ENCODE data around the gene COL9A3. TPM values are rescaled to one million over a fixed set of nuclear protein-coding genes. Genes with fewer than 3 reads are reported as not detected.

The COL9A3 gene
- total and polyA plus RNA-seq, 2 of the 8 experiments (the other 6 are each of a cell fraction or from before 2014, with no cell fraction given) = 21.7 to 80.1 TPM

DNA sequence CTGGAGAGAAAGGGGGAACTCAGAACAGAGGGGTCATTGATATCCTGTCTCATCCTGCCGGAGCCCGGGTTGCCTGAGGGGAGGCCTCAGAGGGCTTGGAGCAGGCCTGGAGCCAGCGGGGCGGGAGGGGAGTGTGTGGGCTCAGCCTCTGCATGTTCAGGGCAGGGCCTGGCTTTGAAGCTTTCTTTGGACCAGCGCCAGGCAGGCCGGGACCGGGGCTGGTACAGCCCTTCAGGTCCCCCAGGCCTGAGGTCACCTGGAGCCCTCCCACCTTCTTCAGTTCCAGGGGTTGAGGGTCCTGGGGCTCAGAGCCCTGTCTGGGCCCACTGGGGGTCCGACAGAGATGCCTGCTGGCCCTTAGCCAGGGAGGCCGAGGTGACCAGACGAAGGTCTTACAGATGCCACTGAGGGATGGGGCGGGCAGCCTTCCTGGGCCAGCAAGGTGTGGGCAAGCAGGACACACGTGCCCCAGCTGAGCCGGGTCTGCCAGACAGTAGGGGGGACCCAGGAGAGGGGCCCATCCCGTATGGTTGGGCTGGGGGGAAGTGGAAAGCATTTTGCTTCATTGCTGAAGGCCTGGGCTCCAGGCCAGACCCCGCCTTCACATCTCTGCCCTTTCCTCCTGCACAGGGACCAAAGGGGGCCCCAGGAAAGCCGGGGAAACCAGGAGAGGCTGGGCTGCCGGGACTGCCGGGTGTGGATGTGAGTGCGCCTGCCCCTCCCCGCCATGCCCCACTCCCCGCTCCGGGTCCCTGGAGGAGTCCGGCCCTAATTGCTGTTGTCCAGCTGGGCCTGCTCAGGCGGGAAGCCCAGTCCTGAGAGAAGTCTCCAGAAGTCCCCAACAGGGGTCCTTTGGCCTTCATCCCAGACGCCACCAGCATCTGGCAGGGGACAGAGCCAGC, 2.0 kb downstream of the COL9A3 start:
- peaks cover 13% of the 10 kb centered on the region for H3K23me2 ChIP-seq (ENCODE audit: low read depth, low read length)
- H4K91ac ChIP-seq (replicated peaks; ENCODE audit: insufficient read length, low read length) = no peak overlapping the region
- no peak overlapping the region for H3K27ac ChIP-seq (ENCODE audit: low read depth, low read length)
- H2AFZ ChIP-seq (ENCODE audit: low read length) = no peak overlapping the region
- WGBS, 2 experiments (ENCODE audit: extremely low coverage in 1 of 2, insufficient coverage in 1 of 2, insufficient read length in 1 of 2, insufficient replicate concordance in 2 of 2, low coverage in 1 of 2, low lambda C conversion rate in 2 of 2, missing lambda C conversion rate in 1 of 2) = 88% methylated on average over 18 of the region's 25 CpGs; no CpG with 5 or more reads in 1 of the 2 experiments
- no peak overlapping the region for H3K14ac ChIP-seq (ENCODE audit: insufficient read length)
- ChIA-PET POLR2A (ENCODE audit: partially characterized antibody) (interaction anchor here (0.9 to 4.6 kb wide), 3 partner anchors 13 to 24 kb away, joined by 3 to 22 read pairs (median 13); no protein-coding TSS in a partner anchor), CTCF (ENCODE audit: partially characterized antibody) (interaction anchor here (0.8 to 1.3 kb wide), 2 partner anchors 111 to 130 kb away, joined by 3 read pairs; no protein-coding TSS in a partner anchor)
- H4K5ac ChIP-seq (ENCODE audit: insufficient read length, low read depth, low read length) = no peak overlapping the region
- no peak overlapping the region for H3K4me2 ChIP-seq (ENCODE audit: insufficient read depth in 1 of 2, low read depth in 2 of 2, low read length in 2 of 2)
- peaks cover 0 to 4% of the 10 kb centered on the region in 2 experiments for H4K20me1 ChIP-seq (replicated peaks in 1 of 2; ENCODE audit: control insufficient read depth in 1 of 2, insufficient read depth in 2 of 2, low read length in 2 of 2)
- H4K8ac ChIP-seq (ENCODE audit: extremely low read depth, insufficient read depth, low read length) = peak overlapping the region; percentile 57; the same call in 1 of the 2 replicates
- FAIRE-seq (no peak), DNase-seq (ENCODE audit: low read depth in 1 of 2, low spot score in 2 of 2) (no peak)
- H3K23ac ChIP-seq (ENCODE audit: insufficient read length) = no peak overlapping the region
- no peak overlapping the region for H3K4ac ChIP-seq (replicated peaks; ENCODE audit: insufficient read length, low read depth, low read length)
- H2AK5ac ChIP-seq (ENCODE audit: low read depth, low read length) = no peak overlapping the region
- no peak overlapping the region for H2BK12ac ChIP-seq (ENCODE audit: low read depth, low read length)
- H3K9ac ChIP-seq (replicated peaks in 1 of 4; ENCODE audit: extremely low read depth in 1 of 4, low read depth in 3 of 4, low read length in 3 of 4) = no peak overlapping the region
- H3K79me1 ChIP-seq (ENCODE audit: low read depth, low read length) = no peaks in the 10 kb centered on the region
- H2BK15ac ChIP-seq (ENCODE audit: low read length) = no peak overlapping the region
- no peaks in the 10 kb centered on the region for H3K9me3 ChIP-seq (ENCODE audit: insufficient read depth in 2 of 2, low read depth in 1 of 2, low read length in 1 of 2)
- peaks cover 0 to 8% (median 2%) of the 10 kb centered on the region in 4 experiments; a peak in 2 of 7 replicates for H3K27me3 ChIP-seq (replicated peaks in 1 of 4; ENCODE audit: control insufficient read depth in 3 of 4, extremely low read depth in 1 of 4, insufficient read depth in 3 of 4, low read length in 3 of 4)
- H3K79me2 ChIP-seq (ENCODE audit: control insufficient read depth in 1 of 2, insufficient read depth in 2 of 2, low read length in 2 of 2) = no peaks in the 10 kb centered on the region
- H2BK20ac ChIP-seq (ENCODE audit: low read length) = no peak overlapping the region
- H3K18ac ChIP-seq (ENCODE audit: extremely low read depth, low read length) = no peak overlapping the region
- H3K56ac ChIP-seq (replicated peaks; ENCODE audit: insufficient read length, low read depth, low read length) = no peak overlapping the region
- H2BK5ac ChIP-seq (ENCODE audit: low read depth, low read length) = no peak overlapping the region
- peaks cover 0 to 26% (median 15%) of the 10 kb centered on the region in 4 experiments; a peak in 5 of 7 replicates for H3K4me1 ChIP-seq (replicated peaks in 1 of 4; ENCODE audit: control insufficient read depth in 3 of 4, insufficient read depth in 4 of 4, low read length in 3 of 4)
- H3K36me3 ChIP-seq (ENCODE audit: control insufficient read depth in 2 of 4, insufficient read depth in 4 of 4, low read length in 3 of 4) = no peaks in the 10 kb centered on the region
- no peak overlapping the region for H3K4me3 ChIP-seq (ENCODE audit: extremely low read depth in 1 of 4, insufficient read depth in 2 of 4, low read depth in 3 of 4, low read length in 4 of 4)
- no peak overlapping the region for H2BK120ac ChIP-seq (replicated peaks; ENCODE audit: low read depth, low read length)
- TF ChIP-seq KDM5A (IDR thresholded peaks at IDR 0.05; ENCODE audit: low read length) = no peak
- TF ChIP-seq SP2 (IDR thresholded peaks at IDR 0.05; ENCODE audit: low read length) = no peak
- no peak for TF ChIP-seq RAD21 (IDR thresholded peaks at IDR 0.05 in 1 of 2, conservative IDR thresholded peaks at IDR 0.05 in 1 of 2; ENCODE audit: low read depth in 2 of 2, low read length in 2 of 2)
- no peak for TF ChIP-seq NANOG (IDR thresholded peaks at IDR 0.05; ENCODE audit: insufficient read depth, low read depth, low read length, poor library complexity, severe bottlenecking)
- no peak for TF ChIP-seq ASH2L (IDR thresholded peaks at IDR 0.05; ENCODE audit: low read length)
- TF ChIP-seq GTF2F1 (IDR thresholded peaks at IDR 0.05; ENCODE audit: borderline replicate concordance, low read depth, low read length) = no peak
- no peak for TF ChIP-seq BCL11A (IDR thresholded peaks at IDR 0.05; ENCODE audit: low read depth in 2 of 2, low read length in 2 of 2)
- no peak for TF ChIP-seq TEAD4 (IDR thresholded peaks at IDR 0.05; ENCODE audit: low read depth, low read length)
- TF ChIP-seq, protein P1, sequence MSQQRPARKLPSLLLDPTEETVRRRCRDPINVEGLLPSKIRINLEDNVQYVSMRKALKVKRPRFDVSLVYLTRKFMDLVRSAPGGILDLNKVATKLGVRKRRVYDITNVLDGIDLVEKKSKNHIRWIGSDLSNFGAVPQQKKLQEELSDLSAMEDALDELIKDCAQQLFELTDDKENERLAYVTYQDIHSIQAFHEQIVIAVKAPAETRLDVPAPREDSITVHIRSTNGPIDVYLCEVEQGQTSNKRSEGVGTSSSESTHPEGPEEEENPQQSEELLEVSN (IDR thresholded peaks at IDR 0.05) = no peak
- no peak for TF ChIP-seq KDM4A (IDR thresholded peaks at IDR 0.05; ENCODE audit: low read depth, low read length, severe bottlenecking)
- TF ChIP-seq KDM1A (IDR thresholded peaks at IDR 0.05; ENCODE audit: borderline replicate concordance, low read length) = no peak

All from H1 (cell line).